K562 (cell line): ENCODE data around the gene ATL3. TPM values are rescaled to one million over a fixed set of nuclear protein-coding genes. Genes with fewer than 3 reads are reported as not detected.

ENCODE experiments used
- ATAC-seq: fragments of 200-7000 bp; cut with Tn5 transposase; 3 replicates; pipeline ENCODE4 v1.9.1; 2020; ENCODE audit warnings: moderate library complexity
- BruUV-seq: library from RNA; stranded (reverse); fragments of 400-500 nt; replicated peaks from 2 replicates; lab custom pipeline; 2021; lab: Mats Ljungman, UMichigan
- CTCF ChIA-PET: fragments of 300-600 bp; formaldehyde crosslinking; extraction: SDS; loops from one replicate; lab custom pipeline; 2021; ENCODE audit warnings: low intra/inter-chr PET ratio; lab: Yijun Ruan, JAX
- POLR2A ChIA-PET: fragments of 300-600, 350-650 bp; sonication (Branson Sonifier 250); formaldehyde crosslinking; extraction: SDS; loops from one replicate; lab custom pipeline; 2021; ENCODE audit warnings: antibody characterized with exemption, inconsistent platforms; lab: Yijun Ruan, JAX
- DNase-seq, 4 experiments: peaks; one replicate each; pipeline versions ENCODE4 v3.0.0 to v3.0.0-alpha.2; 2011 to 2018; ENCODE audit warnings: low spot score in 3 of 4, mixed read lengths in 3 of 4; ENCODE audit errors: extremely low read depth in 1 of 4
- FAIRE-seq: peaks from 2 replicates; lab custom pipeline; 2011; peaks lifted over from hg19 to GRCh38; lab: Jason Lieb, UNC
- H2AFZ ChIP-seq: 2 replicates; pipeline ENCODE4 v1.6.0; 2011; ENCODE audit warnings: low read depth, low read length, control low read depth, inconsistent platforms
- H3K27ac ChIP-seq: fragments of 200-600 bp; 3 replicates; pipeline ENCODE4 v1.8.0; 2011; ENCODE audit warnings: low read depth, mild to moderate bottlenecking, control low read depth, inconsistent platforms, low read length, moderate library complexity, mixed read lengths; ENCODE audit errors: extremely low read depth
- H3K27me3 ChIP-seq, 2 experiments: fragments of 300-600 bp in 1 of 2; 2 replicates in 1 of 2; 3 replicates in 1 of 2; pipeline versions ENCODE4 v1.6.0 to v1.8.0; 2011; ENCODE audit warnings: inconsistent platforms in 2 of 2, low read length in 2 of 2, mild to moderate bottlenecking in 1 of 2, mixed read lengths in 1 of 2, moderate library complexity in 1 of 2; ENCODE audit not compliant: control insufficient read depth in 2 of 2, insufficient read depth in 2 of 2
- H3K36me3 ChIP-seq: fragments of 300-600 bp; 3 replicates; pipeline ENCODE4 v1.8.0; 2011; ENCODE audit warnings: mild to moderate bottlenecking, low read length, inconsistent platforms; ENCODE audit not compliant: control insufficient read depth, insufficient read depth
- H3K4me1 ChIP-seq, 2 experiments: fragments of 200-600 bp in 1 of 2; replicated peaks in 1 of 2; 2 replicates in 1 of 2; 3 replicates in 1 of 2; pipeline versions ENCODE4 v1.5.1 to v1.8.0; 2011; ENCODE audit warnings: inconsistent platforms in 2 of 2, low read length in 2 of 2, mild to moderate bottlenecking in 1 of 2, mixed read lengths in 1 of 2, moderate library complexity in 1 of 2; ENCODE audit not compliant: control insufficient read depth in 2 of 2, insufficient read depth in 2 of 2
- H3K4me2 ChIP-seq: 2 replicates; pipeline ENCODE4 v1.6.1; 2011; ENCODE audit warnings: low read length, control low read depth, inconsistent platforms, mixed read lengths; ENCODE audit not compliant: insufficient read depth
- H3K4me3 ChIP-seq: fragments of 200-600 bp; sonication (generic), shearing (Covaris generic); 2 replicates; pipeline ENCODE4 v1.5.1; 2016; ENCODE audit warnings: control low read depth, inconsistent platforms
- H3K79me2 ChIP-seq: fragments of 200-600 bp; 3 replicates; pipeline ENCODE4 v1.8.0; 2011; ENCODE audit warnings: low read length, inconsistent platforms; ENCODE audit not compliant: control insufficient read depth, insufficient read depth
- H3K9ac ChIP-seq, 2 experiments: 2 replicates each; pipeline versions ENCODE4 v1.6.0 to v1.6.1; 2011; ENCODE audit warnings: low read depth in 2 of 2, low read length in 2 of 2, control low read depth in 1 of 2, inconsistent platforms in 1 of 2, mild to moderate bottlenecking in 1 of 2, mixed read lengths in 1 of 2; ENCODE audit not compliant: insufficient read depth in 1 of 2
- H3K9me1 ChIP-seq: one replicate; pipeline ENCODE4 v1.6.0; 2011; ENCODE audit warnings: inconsistent platforms, mild to moderate bottlenecking, low read length, moderate library complexity; ENCODE audit not compliant: control insufficient read depth, insufficient read depth
- H3K9me3 ChIP-seq: replicated peaks from 2 replicates; pipeline ENCODE4 v1.5.1; 2011; ENCODE audit warnings: low read depth, low read length, inconsistent platforms; ENCODE audit not compliant: control insufficient read depth, insufficient read depth
- H4K20me1 ChIP-seq: replicated peaks from 2 replicates; pipeline ENCODE4 v1.6.1; 2011; ENCODE audit warnings: low read length, inconsistent platforms, mixed read lengths; ENCODE audit not compliant: control insufficient read depth, insufficient read depth
- ESRRB ChIP-seq: fragments of 250-450 bp; sonication (Bioruptor Pico); IDR thresholded peaks from 2 replicates; pipeline ENCODE4 v1.5.0; 2020; ENCODE audit warnings: mild to moderate bottlenecking, moderate library complexity, borderline replicate concordance
- GTF2E2 ChIP-seq: fragments of 200-800 bp; sonication (Bioruptor generic); IDR thresholded peaks from 2 replicates; pipeline ENCODE4 v1.6.1; 2016; ENCODE audit warnings: missing genetic modification characterization, missing compliant biosample characterization
- HDAC1 ChIP-seq, 2 experiments: fragments of 450-650 bp; IDR thresholded peaks; 2 replicates each; pipeline ENCODE4 v1.6.1; 2016 to 2017; ENCODE audit warnings: inconsistent platforms in 1 of 2, mild to moderate bottlenecking in 1 of 2, moderate library complexity in 1 of 2
- MECOM ChIP-seq: fragments of 250-450 bp; sonication (Bioruptor Pico); IDR thresholded peaks from 2 replicates; pipeline ENCODE4 v1.8.0; 2022; ENCODE audit warnings: inconsistent platforms
- NFIC ChIP-seq: fragments of 450-650 bp; IDR thresholded peaks from 2 replicates; pipeline ENCODE4 v1.6.1; 2017; ENCODE audit warnings: mild to moderate bottlenecking, inconsistent platforms
- WGBS: fragments of 100-300 bp; shearing (Covaris generic); methylation state at CpG from one replicate; pipeline ENCODE4 v1.1.6; 2016; ENCODE audit warnings: low coverage, mixed read lengths; ENCODE audit not compliant: insufficient coverage; ENCODE audit errors: missing lambda C conversion rate; 5-methylcytosine and 5-hydroxymethylcytosine counted together
- in situ Hi-C: fragments of 300-500 bp; cut with MboI; formaldehyde crosslinking; loops from 4 replicates; pipeline ENCODE4 v1.15.0; 2018; ENCODE audit warnings: inconsistent platforms, mixed read lengths
- intact Hi-C: fragments of 100-400 bp; cut with micrococcal nuclease; formaldehyde crosslinking; loops from 2 replicates; pipeline ENCODE4 v1.14.2; 2022
- polyA plus RNA-seq, 8 experiments: library from polyadenylated mRNA; depleted of rRNA in 4 of 8; stranded (reverse) in 5 of 8; unstranded in 3 of 8; fragments of >200 nt; fragmentation: Nextera tagmentation in 2 of 8; fragmentation: Illumina TruSeq in 1 of 8; extraction: Ambion mirVana in 2 of 8; extraction: Trizol in 1 of 8; gene quantifications; 2 replicates each; pipeline versions ENCODE4 v1.2.1 to v1.2.3, GENCODE V29; 2011 to 2014; ENCODE audit warnings: inconsistent platforms in 1 of 8, missing spikeins in 1 of 8
- total RNA-seq, 7 experiments: library from RNA; depleted of rRNA in 6 of 7; stranded (reverse); fragments of >200 nt in 6 of 7; fragmentation: Illumina TruSeq in 2 of 7; extraction: Trizol in 2 of 7; gene quantifications; 2 replicates each; pipeline versions ENCODE4 v1.2.1 to v1.2.3, GENCODE V29; 2011 to 2021; ENCODE audit warnings: low replicate concordance in 1 of 7
- TF ChIP-seq, protein P1 (sequence below): sonication (generic); formaldehyde crosslinking; IDR thresholded peaks from 2 replicates; pipeline ENCODE4 v1.8.0; 2022; ENCODE audit warnings: missing genetic modification reagents, mild to moderate bottlenecking, moderate library complexity, borderline replicate concordance
- TF ChIP-seq, protein P2 (sequence below): fragments of 250-450 bp; sonication (Bioruptor Pico); IDR thresholded peaks from 2 replicates; pipeline ENCODE4 v1.8.0; 2021; ENCODE audit warnings: borderline replicate concordance, mild to moderate bottlenecking, moderate library complexity; ENCODE audit not compliant: poor library complexity, severe bottlenecking

Gene ATL3
- total and polyA plus RNA-seq, 9 of the 15 experiments (the other 6 are each of a cell fraction or from before 2014, with no cell fraction given), result 18.2 to 39.8 (median 23.9) TPM

DNA sequence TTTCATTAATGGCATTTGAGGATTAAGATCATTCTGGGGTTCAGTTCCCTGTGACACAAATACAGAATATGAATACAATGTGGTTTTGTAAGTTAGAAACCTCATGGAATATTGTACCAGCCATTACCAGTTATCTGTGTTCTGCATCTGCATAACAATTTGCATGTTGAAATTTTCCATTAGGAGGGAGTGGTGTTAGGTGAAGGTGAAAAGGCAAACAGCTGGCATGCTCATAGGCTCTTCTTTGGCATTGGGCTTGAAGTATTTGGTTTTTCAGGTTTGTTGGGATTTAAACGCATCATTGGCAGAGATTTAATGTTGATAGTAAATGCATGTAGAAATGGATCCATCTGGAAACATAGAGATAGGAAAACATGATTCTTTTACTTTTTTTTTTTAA is 28.7 kb upstream of the ATL3 start (continued):
- TF ChIP-seq ESRRB (CRISPR knock-in tag) (no peak), GTF2E2 (tag) (no peak)
- TF ChIP-seq, protein P1, sequence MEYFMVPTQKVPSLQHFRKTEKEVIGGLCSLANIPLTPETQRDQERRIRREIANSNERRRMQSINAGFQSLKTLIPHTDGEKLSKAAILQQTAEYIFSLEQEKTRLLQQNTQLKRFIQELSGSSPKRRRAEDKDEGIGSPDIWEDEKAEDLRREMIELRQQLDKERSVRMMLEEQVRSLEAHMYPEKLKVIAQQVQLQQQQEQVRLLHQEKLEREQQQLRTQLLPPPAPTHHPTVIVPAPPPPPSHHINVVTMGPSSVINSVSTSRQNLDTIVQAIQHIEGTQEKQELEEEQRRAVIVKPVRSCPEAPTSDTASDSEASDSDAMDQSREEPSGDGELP (CRISPR knock-in tag), result no peak
- TF ChIP-seq, all 486 proteins: peak for 0

DNA sequence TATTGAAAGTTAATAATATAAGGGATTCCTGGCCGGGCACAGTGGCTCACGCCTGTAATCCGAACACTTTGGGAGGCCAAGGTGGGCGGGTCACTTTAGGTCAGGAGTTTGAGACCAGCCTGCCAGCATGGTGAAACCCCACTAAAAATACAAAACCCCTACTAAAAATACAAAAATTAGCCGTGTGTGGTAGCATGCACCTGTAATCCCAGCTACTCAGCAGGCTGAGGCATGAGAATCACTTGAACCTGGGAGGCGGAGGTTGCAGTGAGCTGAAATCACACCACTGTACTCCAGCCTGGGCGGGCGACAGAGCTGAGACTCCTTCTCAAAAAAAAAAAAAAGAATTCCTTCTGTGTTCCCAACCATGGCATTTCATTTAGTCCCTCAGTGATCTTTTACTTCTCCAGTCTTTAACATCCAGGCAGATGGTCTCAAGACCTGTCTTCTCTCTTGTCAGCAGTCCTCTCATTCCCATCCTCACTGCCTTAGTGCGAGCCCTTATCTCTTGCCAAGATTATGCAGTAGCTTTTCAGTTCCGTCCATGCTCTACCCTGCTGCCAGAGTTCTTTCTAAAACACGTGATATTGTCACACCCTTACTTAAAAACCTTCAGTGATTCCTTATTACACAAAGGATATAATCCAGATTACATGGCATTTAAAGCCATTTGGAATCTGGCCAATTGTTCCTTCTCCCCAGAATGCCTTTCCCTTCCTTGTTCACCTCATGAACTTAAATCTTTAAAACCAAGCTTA is 28.0 kb upstream of the ATL3 start:
- peak in 1 of 4 experiments; percentile 37 for DNase-seq
- ChIA-PET CTCF (no interaction called here), POLR2A (interaction anchor here (0.8 to 1.7 kb wide), 6 partner anchors 8 to 221 kb away, joined by 3 to 9 read pairs (median 4); partner anchors contain the start of gene RTN3)
- Histone ChIP-seq H3K9me3 (no peaks in the 10 kb centered on the region), H4K20me1 (peaks cover 13% of the 10 kb centered on the region; the same call in 1 of the 2 replicates), H3K4me2 (no peak overlapping the region), H3K9ac (no peak overlapping the region), H3K79me2 (peaks cover 70% of the 10 kb centered on the region), H3K36me3 (peaks cover 4% of the 10 kb centered on the region; the same call in 1 of the 3 replicates), H2AFZ (no peak overlapping the region), H3K4me3 (no peak overlapping the region), H3K9me1 (no peaks in the 10 kb centered on the region), H3K27ac (no peak overlapping the region), H3K27me3 (no peaks in the 10 kb centered on the region), H3K4me1 (peaks cover 0 to 5% of the 10 kb centered on the region in 2 experiments; a peak in 3 of 5 replicates)
- in situ Hi-C loops, result no loop called here
- 38% methylated on average over 7 of the region's 11 CpGs for whole genome bisulfite sequencing
- peak; percentile 77 for ATAC-seq
- intact Hi-C loops, result no loop called here
- FAIRE-seq, result peak; percentile 40
- peak; percentile 75; the same call in 1 of the 2 replicates for TF ChIP-seq MECOM (CRISPR knock-in tag)
- TF ChIP-seq HDAC1 (IDR thresholded peaks at IDR 0.05), result 0 out of 4 replicates have a peak, but pooled peaks of 1 of the 2 experiments have one; percentile 13
- peak; percentile 80 for TF ChIP-seq NFIC
- TF ChIP-seq, protein P2, sequence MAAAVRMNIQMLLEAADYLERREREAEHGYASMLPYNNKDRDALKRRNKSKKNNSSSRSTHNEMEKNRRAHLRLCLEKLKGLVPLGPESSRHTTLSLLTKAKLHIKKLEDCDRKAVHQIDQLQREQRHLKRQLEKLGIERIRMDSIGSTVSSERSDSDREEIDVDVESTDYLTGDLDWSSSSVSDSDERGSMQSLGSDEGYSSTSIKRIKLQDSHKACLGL (CRISPR knock-in tag), result no peak
- BruUV-seq, result no TSS peak
